ENCODE data around the gene GLB1L2.

The GLB1L2 gene

DNA sequence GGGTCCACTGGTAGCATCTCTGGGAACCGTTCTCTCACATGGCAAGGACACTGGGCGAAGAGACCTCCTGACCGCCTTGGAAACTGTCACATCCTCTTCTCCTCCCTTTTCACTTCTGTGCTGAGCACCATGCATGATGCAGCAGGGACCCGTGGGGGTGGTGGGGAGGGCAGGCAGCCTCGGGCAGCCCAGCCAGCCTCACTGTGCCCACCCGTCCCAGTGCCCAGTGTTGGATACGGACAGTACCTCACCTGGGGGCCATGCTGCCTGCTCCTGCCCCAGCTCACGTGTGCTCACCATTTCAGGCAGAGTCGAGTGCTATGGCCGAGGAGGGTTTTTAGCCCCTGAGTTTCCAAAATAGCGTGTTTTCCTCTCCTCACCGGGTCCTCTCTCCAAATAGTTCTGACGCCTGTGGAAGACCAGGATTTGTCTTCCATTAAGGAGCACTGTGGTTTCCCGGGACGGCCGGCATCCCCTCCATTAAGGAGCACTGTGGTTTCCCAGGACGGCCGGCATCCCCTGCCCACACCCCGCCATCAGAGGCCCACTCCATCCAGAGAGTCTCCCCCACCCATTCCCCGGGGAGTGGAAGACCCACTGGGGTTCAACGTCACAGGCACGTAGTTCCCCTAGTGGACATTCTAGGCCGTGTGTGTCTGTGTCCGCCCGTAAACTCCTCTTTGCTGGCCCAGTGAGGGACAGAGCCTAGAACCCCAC lies 57.8 kb downstream of the GLB1L2 start:
- DNase-seq: no peak

DNA sequence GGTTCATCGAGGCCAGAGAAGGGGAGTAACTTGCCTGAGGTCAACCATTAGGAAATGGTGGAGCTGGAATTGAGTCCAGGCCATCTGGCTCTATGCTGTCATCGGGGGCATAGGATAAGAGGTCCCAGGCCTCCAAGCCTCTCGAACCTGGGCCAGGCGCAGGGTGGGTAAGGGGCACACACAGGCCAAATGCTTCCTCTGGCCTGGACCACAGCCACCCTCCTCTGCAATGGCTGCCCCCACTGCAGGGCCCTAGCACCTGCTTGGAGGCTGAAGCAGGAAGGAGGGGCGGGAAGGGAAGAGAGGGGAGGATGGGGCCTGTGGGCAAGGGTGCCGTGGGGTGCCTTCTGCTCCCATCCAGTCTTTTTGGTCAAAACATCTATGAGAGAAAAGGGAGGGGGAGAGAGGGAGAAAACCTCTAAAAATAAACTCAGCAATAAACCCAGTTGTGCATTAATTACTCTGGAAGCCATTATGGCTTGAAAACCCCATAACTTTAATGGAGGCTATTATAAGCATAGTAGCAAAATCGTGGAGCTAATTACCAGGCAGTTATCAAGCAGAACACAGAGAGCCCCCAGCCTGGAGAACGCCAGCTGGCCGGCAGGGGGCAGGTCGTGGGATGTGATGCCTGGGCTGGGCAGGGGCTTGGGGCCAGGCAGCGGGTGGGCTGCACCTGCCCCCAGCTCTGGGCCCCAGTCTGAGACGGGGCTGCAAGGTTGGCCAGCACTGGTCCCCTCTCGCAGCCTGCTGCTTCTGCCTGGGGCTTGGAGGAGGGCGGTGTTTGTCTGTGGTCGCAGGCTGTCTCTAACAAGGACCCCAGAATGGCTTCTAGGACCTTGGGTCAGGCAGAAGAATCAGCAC lies 59.1 kb downstream of the GLB1L2 start:
- DNase-seq: no peak

DNA sequence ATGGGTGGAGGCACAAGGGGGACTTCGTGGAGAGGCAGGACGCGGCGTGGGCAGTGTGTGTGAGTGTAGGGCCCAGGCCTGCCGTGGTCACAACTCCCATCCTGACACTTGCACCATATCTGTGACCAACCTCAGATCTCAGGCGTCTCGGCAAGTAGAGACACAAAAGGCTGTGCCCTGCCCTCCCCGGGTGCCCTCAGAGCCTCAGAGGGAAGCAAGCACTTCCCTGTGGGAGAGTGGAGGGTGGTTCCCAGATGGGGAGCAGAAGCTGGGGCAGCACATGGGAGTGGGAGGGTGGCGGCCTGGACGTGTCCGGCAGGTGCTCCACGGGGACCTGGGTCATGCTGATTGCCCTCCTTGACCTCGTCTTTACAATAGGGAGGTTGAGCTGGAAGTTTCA lies 59.9 kb downstream of the GLB1L2 start:
- no peak for DNase-seq

DNA sequence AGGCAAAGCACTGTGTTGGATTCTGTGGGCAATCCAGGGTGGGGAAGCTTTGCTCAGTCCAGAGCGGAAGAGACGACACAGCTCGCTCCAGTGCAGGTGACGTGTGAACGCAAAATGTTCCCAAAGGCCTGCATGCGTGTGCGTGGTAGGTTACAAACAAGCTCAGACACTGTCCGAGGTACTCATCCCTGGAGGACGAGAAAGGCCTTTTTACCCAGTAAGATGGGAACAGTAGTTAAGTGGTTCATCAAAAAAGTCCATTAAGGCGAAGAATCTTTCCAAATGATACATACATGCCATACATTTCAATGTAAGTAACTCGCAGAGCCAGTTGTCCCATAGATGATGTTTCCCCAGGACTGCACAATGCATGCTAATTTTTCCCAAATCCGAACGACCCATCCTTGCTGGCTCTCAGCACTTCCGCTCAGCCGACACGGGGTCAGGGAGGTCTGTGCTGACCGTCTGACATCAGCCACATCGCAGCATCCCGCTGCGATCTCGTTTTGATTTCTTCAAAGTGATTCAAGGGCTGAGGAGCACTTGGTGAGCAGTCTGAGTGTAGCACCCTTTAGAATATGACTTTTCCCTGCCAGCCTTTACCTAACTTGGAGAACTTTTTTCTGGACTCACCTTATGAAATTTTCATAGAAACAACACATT lies 61.3 kb downstream of the GLB1L2 start:
- no peak for DNase-seq

DNA sequence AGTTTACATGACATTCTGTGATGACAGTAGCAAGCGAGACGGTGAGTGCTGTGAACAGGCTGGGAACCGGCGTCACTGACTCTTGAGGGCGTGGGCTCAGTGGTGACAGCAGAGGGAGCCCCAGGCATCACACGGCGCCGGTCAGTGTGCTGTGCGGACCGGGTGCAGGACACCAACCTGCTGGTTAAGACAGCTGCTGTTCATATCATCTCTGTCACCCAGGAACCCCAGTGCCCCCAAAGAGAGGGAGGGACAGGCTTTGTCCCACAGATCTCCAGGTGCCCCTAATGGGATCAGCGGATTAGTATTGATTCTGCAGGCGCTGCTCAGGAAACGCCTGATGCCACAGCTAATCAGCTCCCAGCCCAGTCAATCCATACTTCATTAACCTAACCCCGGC lies 61.9 kb downstream of the GLB1L2 start:
- DNase-seq: no peak

DNA sequence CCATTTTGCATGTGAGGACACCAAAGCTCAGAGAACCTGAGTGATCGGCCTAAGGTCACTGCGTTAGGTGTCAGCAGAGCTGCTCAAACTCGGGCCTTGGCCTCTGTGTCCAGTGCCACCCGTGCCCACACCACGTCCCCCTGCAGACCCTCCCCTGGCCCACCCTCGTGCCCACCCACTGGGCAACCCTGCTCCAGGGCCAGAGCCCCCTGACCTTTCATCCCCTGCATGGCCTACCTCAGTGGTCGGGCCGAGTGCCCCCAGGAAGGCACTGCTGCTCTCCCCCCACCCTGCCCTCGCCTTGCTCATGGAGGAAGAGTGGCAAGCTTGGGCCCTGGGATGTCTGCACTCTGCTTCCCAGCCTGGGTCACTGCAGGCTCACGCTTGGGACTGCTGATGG lies 62.5 kb downstream of the GLB1L2 start:
- DNase-seq: no peak

DNA sequence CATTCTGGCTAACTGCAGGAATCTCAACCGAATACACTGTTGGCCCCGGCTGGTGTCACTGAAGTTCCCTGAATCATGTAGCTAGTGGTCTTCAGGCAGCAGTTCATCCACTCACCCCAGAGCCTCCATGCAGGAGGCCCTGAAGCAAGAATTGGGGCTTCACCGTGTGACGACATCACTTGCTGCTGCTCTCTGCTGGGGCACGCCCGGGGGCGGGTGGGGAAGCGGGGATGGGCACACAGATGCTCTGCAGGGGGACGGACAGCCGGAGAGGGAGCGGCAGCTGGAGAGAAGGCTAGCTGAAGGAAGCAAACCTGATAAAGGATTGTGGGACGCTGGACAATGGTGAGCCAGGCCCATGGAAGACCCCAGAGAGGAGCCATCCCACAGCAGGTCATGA lies 63.2 kb downstream of the GLB1L2 start:
- DNase-seq: no peak

DNA sequence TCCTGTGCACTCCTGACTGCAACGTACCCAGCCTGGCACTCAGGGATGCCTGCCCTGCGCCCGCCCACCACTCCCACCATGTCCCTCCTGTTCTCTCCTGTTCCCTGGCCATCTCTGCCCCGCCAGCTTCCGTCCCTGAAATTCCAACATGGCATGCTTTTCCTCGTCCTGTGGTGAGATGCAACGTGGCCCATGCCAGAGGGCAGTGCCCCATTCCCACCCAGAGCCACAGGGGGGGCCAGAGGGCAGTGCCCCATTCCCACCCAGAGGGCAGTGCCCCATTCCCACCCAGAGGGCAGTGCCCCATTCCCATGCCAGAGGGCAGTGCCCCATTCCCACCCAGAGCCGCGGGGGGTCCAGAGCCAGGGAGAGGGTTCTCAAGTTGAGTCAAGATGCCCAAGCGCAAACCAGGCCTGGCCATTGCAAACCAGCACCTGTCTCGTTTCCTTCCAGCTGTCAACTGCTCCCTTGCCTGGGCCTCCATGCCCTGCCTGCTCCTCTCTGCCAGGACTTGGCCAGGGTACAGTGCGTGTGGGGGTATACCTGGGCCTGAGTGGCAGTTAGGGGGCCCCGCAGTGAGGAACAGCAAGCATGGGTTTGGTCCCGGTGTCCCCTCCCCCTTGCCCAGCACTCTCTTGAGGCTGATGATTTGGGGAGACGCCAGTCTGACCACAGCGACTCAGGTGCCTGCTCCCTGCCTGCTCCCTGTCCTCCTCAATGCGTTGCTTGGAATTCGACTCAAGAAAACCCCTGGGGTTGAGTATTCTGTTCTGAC lies 65.7 kb downstream of the GLB1L2 start:
- no peak for DNase-seq

DNA sequence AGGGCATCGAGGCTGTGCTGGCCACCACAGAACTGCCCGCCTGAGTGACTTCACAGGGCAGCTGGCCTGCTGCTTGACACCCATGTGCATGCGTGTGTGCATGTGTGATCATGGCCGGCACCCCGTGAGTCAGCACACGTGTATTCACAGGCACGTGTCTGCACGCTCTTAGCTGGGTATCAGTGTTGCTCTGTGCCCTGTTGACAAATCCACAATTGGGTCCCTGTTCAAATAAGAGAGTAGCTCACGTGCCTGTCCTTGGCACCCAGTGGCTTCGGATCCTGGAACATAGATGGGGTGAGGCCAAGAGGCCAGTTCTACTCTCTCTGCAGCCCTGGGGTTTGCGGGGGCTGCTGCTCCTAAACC lies 66.3 kb downstream of the GLB1L2 start:
- DNase-seq: no peak

DNA sequence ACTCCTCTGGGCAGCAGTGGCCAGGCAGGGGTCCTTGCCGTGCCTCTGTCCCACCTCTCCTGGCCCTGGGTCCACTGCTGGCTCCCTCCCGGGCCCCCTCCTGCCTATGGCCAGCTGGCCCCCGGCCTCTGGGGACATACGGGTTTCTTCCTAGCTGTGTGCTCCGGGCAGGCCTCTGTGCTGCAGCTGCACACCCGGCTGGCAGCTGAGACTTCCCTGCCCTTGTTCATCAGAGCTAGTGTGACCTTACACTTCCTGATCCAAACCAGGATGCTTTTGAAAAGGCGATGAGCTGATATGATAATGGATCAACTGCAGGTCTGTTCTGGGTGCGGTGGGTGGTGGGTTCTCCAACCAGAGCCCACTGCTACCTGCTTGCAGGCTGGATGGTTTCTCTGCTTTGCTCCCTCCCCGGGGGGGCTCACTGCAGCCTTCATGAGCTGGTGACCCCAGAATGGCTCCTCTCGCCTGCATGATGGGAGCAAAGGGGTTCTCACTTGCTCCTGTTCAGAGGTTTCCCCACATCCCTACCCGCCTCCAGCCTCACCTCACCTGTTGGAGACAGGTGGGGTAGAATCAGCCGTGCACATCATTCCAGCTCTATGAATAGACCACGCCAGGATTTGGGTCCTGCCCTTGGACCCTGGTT lies 67.0 kb downstream of the GLB1L2 start:
- DNase-seq: no peak

DNA sequence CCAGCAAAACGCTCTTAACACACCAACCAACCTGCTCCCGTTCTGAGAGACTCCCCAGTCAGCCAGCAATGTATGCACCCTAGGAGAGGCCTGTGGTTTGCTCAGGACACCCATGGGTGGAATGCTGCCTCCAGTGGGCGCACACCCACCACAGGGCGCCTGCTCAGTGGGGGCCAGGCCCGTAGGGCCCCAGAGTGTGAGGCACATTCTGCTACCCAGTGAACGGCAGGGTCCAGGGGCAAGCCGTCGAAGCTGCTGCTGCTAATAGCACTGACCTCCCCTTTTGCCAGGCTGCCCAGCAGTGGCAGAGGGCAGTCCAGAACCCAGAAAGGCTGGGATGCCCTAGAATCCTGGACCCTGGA lies 67.5 kb downstream of the GLB1L2 start:
- no peak for DNase-seq

DNA sequence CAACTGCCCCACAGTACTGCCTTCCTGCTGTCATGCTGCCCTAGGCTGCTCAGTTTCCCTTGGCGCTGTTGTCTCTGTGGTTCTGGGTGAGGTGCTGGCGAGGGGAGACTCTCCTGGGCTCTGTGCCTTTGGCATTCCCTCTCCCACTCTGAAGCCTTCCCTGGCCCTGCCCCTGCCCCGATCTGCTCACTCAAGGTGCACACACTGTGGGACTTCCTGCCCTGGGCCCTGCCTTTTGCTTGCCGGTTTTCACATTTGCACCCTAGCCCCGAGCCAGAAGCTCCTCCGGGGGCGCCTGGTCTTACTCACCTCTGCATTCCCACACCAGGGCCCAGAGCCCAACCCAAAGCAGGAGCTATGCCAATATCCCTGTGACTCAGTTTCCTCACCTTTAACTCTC lies 68.2 kb downstream of the GLB1L2 start:
- no peak for DNase-seq

DNA sequence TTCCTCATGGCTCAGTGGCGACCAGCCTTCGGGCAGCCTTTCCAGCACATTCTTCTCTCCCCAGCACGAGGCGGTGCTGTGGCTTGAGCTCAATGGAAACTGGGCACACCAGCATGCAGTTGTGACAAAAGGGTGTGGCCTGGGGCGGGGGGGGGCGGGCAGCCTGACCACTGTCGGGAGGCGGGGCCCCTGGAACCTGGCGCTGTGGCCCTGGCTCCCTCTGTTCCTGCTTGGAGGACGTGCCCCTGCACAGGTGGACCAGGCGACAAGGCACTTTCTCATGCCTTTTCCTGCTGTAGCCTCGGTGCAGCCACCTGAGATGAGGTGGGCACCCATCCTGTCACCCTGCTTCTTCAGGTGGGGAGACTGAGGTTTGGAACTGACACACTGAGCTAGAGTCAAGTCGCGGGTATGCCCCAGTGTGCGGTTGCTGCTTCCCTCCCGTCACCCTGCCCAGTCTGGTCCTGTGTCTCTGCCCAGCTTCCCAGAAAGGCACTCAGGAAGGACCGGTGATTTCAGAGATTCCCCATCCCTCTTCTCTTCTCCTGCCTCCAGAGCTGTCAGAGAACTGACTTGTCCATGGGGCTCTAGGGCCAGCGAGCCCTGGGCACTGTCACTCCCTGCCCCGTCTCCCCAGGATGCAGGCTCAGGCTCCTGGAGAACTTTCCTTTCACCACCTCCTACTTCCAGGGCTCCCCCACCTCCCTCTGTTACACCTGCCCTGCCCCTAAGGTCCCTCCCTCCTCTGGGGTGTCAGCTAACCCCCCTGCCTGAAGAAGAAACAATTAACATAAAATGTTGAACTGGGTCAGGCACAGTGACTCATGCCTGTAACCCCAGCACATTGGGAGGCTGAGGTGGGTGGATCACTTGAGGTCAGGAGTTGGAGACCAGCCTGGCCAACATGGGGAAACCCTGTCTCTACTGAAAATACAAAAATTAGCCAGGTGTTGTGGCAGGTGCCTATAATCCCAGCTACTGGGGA lies 70.3 kb downstream of the GLB1L2 start:
- no peak for DNase-seq

DNA sequence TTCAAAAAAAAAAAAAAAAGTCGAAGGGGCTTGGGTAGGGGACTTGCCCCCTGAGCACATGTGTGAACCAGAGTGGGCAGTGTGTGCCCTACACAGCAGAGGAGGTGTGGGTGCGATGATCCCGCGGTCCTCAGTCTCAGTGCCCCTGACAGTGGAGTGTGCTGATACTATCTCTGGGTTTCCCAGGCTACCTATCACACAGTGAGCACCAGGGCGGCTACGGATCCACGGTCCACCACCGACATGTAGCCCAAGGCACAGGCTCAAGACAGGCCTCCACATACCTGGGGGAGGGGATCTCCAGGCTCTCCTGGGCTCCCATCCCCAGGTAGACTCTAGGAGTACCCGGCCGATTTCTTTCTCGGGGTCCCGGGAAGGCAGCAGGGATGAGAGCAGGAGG lies 71.1 kb downstream of the GLB1L2 start:
- no peak for DNase-seq

DNA sequence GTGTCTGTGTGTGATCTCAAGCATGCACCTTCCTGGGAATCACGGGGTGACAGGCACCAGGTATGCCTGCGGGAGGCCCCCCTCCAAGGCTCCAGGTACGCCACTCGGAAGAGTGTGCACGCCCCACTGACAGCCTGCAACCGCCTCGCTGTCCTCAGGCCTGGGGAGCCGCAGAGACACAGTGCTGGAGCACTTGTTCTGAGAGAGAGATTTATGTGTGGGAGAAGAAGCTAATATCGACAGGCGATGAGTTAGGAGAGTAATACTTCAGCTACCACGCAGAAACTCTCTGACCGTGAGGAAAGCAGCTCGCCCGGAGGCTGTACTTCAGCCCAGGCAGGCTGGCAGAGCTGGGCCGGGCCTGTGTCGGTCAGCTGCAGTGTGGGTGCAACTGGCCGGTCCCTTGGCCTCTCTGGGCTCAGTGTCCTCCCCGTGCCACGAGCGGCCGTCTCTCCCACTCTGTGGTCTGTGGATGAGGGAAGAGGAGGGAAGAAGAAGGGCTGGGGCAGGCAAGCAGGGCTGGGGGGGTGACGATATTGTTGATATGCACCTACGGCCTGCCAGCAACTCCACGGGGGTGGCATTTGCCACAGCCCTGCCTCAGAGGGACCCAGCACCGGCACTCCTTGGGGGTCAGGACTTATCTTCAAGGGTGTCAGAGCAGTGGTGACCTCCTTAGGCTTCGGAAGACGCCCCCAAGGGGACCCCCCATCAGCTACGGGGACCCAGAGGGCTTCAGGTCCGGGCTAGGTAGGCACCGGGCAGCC lies 73.0 kb downstream of the GLB1L2 start:
- DNase-seq: no peak

DNA sequence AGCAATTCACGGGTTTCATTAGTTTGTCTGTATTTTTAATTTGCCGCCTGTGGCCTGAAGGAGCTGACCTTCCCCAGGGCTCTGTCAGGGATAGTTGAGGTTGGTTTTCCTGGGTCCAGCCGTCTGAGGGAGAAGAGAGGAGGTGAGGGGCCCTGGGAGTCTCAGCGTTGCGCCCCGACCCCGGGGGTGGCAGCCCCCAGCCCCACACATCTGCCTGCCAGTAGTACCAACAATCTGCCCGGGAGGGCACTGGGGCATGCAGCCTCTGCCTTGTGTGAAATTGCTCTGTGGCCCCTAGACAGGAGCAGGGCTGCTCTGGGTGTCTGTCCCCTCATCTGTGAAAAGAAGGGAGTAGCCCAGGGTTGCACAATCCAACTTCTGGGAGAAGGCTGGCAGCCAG lies 73.6 kb downstream of the GLB1L2 start:
- no peak for DNase-seq

DNA sequence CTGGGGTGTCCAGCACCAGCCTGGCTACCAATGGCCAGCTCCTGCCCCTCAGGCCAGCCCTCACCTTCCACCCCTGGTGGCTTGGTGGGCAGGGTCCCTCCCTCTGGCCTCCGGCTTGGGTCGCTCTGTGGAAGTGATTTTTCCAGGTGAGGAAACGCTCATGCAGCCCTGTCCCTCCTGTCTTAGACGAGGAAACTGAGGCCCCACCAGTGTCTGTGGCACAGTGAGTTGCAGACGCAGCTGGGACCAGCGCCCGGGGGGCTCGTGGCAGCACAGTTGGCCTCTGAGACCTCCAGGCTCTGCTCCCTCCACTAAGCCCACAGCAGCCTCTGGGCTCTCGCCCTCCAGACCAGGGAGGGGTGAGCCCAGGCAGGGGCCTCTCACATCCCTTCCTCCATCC lies 74.1 kb downstream of the GLB1L2 start:
- no peak for DNase-seq

DNA sequence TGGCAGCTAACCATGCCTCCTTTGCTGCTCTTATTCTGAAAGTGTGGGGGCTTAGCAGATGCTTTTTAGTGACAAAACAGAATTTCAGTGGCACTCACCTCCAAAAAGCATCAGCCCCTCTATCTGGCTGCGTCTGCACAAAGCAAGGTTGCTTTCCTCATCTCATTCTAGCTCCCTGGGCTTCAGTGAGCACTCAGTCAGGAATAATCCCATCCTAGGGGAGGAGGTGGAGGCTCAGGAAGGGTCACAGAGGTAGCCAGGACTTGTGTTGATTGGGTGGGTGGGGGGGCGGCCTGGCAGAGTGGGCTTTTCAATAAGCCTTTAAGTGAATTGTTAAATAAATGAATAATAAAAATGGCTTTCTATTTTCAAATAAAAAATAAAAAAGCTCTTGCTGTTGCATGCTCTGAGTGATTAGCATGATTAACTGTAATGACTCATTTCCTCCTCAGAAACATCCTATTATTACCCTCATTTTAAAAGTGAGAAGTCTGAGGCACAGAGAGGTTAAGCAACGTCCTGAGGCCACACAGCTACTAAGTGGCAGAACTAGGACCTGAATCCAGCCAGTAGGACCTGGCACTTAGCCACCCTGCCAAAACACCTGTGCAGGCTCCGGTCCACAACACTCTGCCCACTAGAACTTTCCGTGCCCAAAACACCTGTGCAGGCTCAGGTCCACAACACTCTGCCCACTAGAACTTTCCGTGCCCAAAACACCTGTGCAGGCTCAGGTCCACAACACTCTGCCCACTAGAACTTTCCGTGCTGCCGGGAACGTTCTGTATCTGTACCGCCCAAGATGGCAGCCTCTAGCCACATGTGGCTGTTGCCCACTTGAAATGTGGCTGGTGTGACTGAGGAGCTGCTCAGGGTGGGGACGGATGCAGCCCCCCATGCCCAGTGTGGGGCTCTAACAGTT lies 74.7 kb downstream of the GLB1L2 start:
- no peak for DNase-seq

DNA sequence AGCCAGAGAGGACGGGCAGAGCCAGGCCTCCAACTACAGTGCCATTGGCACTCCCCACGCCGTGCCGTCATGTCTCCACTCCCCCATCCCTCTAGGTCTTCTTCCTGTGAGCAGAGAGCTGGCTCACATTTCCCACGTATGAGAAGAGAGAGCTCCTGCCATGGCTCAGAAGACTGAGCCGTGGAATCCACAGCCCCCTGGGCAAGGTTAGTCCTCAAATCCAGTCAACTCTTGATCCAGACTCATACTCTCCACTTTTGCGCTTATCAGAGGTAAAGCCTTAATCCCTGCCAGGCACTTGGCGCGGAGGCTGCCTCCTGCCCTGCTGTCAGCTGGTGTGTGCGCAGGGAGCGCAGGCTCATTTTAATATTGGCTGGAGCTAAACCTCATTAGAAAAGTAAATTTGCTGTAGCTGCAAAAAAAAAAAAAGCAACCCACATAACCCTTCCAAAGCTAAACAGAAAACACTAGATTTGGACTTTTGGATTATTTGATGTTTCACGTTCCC lies 75.6 kb downstream of the GLB1L2 start:
- no peak for DNase-seq
